Hepatocyte (in vitro differentiated cells): Measurements from ENCODE around the gene HOXB3. TPM values are rescaled to one million over a fixed set of nuclear protein-coding genes. Genes with fewer than 3 reads are reported as not detected.

ENCODE experiments used
- DNase-seq: peaks from one replicate; pipeline ENCODE4 v3.0.0-alpha.2; 2016; ENCODE audit warnings: low spot score
- H2AFZ ChIP-seq: fragments of 200-600 bp; sonication (generic); 2 replicates; pipeline ENCODE4 v1.6.0; 2016; ENCODE audit warnings: antibody characterized with exemption, mild to moderate bottlenecking
- H3K27ac ChIP-seq: fragments of 200-600 bp; sonication (generic); 2 replicates; pipeline ENCODE4 v1.5.1; 2016; ENCODE audit warnings: mild to moderate bottlenecking
- H3K27me3 ChIP-seq: fragments of 200-600 bp; sonication (generic); 2 replicates; pipeline ENCODE4 v1.6.1; 2016
- H3K36me3 ChIP-seq: fragments of 200-600 bp; sonication (generic); replicated peaks from 2 replicates; pipeline ENCODE4 v1.5.1; 2016; ENCODE audit warnings: low read depth; ENCODE audit not compliant: insufficient read depth
- H3K4me1 ChIP-seq: fragments of 200-600 bp; sonication (generic); 2 replicates; pipeline ENCODE4 v1.5.1; 2016; ENCODE audit warnings: mild to moderate bottlenecking, moderate library complexity; ENCODE audit not compliant: insufficient read depth
- H3K4me2 ChIP-seq: fragments of 200-600 bp; sonication (generic); 2 replicates; pipeline ENCODE4 v1.6.0; 2016
- H3K4me3 ChIP-seq: fragments of 200-600 bp; sonication (generic); 2 replicates; pipeline ENCODE4 v1.5.1; 2016; ENCODE audit warnings: mild to moderate bottlenecking
- H3K79me2 ChIP-seq: fragments of 200-600 bp; sonication (generic); 2 replicates; pipeline ENCODE4 v1.6.0; 2017; ENCODE audit warnings: mild to moderate bottlenecking
- H3K9me2 ChIP-seq: fragments of 200-600 bp; sonication (generic); replicated peaks from 2 replicates; pipeline ENCODE4 v1.6.0; 2017; ENCODE audit warnings: mild to moderate bottlenecking; ENCODE audit not compliant: insufficient read depth
- H3K9me3 ChIP-seq: fragments of 200-600 bp; sonication (generic); 2 replicates; pipeline ENCODE4 v1.5.1; 2016; ENCODE audit warnings: low read depth, mild to moderate bottlenecking
- H4K20me1 ChIP-seq: fragments of 200-600 bp; sonication (generic); 2 replicates; pipeline ENCODE4 v1.6.0; 2016; ENCODE audit warnings: mild to moderate bottlenecking; ENCODE audit not compliant: insufficient read depth, poor library complexity, severe bottlenecking
- EZH2 ChIP-seq: fragments of 200-600 bp; sonication (generic); IDR thresholded peaks from 2 replicates; pipeline ENCODE4 v1.6.1; 2016; ENCODE audit warnings: antibody characterized with exemption, mild to moderate bottlenecking, borderline replicate concordance
- EZH2phosphoT487 ChIP-seq: fragments of 200-600 bp; sonication (generic); IDR thresholded peaks from one replicate; pipeline ENCODE4 v1.6.1; 2018; ENCODE audit warnings: antibody characterized with exemption, mild to moderate bottlenecking, low read depth, moderate library complexity; ENCODE audit not compliant: unreplicated experiment, severe bottlenecking
- WGBS: methylation state at CpG from one replicate; pipeline ENCODE4 v1.1.6; 2016; ENCODE audit warnings: low lambda C conversion rate; ENCODE audit errors: missing lambda C conversion rate; 5-methylcytosine and 5-hydroxymethylcytosine counted together
- polyA plus RNA-seq: library from polyadenylated mRNA; unstranded; fragments of >200 nt; fragmentation: Nextera tagmentation; extraction: Ambion mirVana; gene quantifications from 2 replicates; pipeline ENCODE4 v1.2.1, GENCODE V29; 2016
- total RNA-seq: library from RNA; depleted of rRNA; stranded (reverse); fragments of >200 nt; gene quantifications from 2 replicates; pipeline ENCODE4 v1.2.3, GENCODE V29; 2014
- TF ChIP-seq, protein P1 (sequence below): fragments of 200-600 bp; sonication (generic); IDR thresholded peaks from 2 replicates; pipeline ENCODE4 v1.5.1; 2016; ENCODE audit warnings: antibody characterized with exemption, mild to moderate bottlenecking; ENCODE audit not compliant: poor library complexity

HOXB3 gene
- total and polyA plus RNA-seq, 2 experiments from 2014 or later = 1.8 to 5.9 TPM

DNA sequence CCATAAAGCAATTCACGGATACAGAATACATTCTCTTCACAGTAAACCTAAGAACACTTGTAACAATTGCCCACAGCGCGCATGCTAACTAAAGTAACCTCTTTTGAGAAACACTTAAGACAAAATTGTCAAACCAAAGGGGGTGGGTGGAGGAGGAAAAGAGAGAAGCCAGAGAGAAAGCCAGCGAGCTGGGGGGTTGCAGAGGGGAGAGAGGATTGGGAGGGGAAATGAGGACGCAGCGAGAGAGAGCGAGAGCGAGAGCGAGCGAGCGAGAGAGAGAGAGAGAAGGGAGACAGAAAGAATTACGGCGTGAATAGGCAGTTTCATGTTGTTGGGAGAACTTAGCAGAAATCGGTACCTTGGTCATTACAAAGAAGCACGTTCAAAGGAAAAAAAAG is 22.4 kb upstream of the HOXB3 start:
- Histone ChIP-seq H3K79me2 (no peaks in the 10 kb centered on the region), H2AFZ (peak overlapping the region; percentile 9), H3K9me2 (no peaks in the 10 kb centered on the region), H4K20me1 (no peaks in the 10 kb centered on the region), H3K27ac (peak overlapping the region; percentile 77), H3K4me2 (peak overlapping the region; percentile 78), H3K36me3 (no peaks in the 10 kb centered on the region), H3K9me3 (no peaks in the 10 kb centered on the region), H3K4me3 (peak overlapping the region; percentile 1), H3K4me1 (no peaks in the 10 kb centered on the region), H3K27me3 (peaks cover 96% of the 10 kb centered on the region)
- DNase-seq = no peak
- TF ChIP-seq EZH2phosphoT487 (peak; percentile 85), EZH2 (peak; percentile 89)
- TF ChIP-seq, protein P1, sequence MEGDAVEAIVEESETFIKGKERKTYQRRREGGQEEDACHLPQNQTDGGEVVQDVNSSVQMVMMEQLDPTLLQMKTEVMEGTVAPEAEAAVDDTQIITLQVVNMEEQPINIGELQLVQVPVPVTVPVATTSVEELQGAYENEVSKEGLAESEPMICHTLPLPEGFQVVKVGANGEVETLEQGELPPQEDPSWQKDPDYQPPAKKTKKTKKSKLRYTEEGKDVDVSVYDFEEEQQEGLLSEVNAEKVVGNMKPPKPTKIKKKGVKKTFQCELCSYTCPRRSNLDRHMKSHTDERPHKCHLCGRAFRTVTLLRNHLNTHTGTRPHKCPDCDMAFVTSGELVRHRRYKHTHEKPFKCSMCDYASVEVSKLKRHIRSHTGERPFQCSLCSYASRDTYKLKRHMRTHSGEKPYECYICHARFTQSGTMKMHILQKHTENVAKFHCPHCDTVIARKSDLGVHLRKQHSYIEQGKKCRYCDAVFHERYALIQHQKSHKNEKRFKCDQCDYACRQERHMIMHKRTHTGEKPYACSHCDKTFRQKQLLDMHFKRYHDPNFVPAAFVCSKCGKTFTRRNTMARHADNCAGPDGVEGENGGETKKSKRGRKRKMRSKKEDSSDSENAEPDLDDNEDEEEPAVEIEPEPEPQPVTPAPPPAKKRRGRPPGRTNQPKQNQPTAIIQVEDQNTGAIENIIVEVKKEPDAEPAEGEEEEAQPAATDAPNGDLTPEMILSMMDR = no peak
- WGBS = 4% methylated on average over 13 of the region's 15 CpGs

DNA sequence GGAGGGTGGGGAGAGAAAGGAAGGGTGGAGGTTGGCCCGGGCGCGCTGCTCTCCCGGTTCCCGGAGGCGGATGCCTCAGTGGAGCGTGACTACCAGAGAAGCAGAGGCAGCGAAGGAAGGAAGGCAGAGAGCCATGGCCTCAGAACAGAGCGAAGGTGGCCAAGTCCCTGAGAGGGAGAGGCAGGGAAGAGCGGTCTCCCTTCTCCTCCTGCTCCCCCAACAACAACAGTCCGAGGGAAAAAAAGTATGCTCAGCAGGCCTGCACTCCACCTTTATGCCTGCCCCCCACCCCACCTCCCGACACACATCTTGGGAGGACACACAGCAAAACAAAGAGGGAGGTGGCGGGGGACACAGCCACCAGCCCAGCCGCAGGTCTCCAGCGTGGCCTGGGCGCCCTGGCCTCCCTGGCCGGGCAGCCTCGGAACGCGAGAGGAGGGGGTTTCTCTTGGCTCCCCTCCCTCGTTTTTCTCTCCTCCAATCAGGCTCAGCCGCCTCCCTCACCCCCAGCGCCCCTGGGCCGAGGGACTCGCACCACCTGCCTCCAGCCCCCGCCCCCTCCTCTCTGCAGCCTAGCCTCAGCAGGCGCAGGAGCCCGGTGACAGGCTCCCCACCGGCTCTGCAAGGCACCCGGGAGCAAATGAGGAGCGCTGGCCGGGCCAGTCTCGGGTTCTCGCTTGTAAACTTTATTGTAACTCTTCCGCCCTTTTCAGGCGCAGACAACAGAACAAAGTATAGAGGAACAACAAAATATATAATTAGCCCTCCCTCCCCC is 21.8 kb upstream of the HOXB3 start:
- Histone ChIP-seq H3K27me3 (peaks cover 96% of the 10 kb centered on the region), H3K79me2 (no peaks in the 10 kb centered on the region), H3K27ac (peak overlapping the region; percentile 77), H3K4me3 (peak overlapping the region; percentile 1), H3K9me3 (no peaks in the 10 kb centered on the region), H3K36me3 (no peaks in the 10 kb centered on the region), H3K4me2 (peak overlapping the region; percentile 78), H3K9me2 (no peaks in the 10 kb centered on the region), H3K4me1 (no peaks in the 10 kb centered on the region), H4K20me1 (no peaks in the 10 kb centered on the region), H2AFZ (peak overlapping the region; percentile 9)
- no peak for DNase-seq
- peak; percentile 77 for TF ChIP-seq EZH2
- TF ChIP-seq EZH2phosphoT487 = no peak
- TF ChIP-seq, protein P1 = no peak
- WGBS = 7% methylated on average over 25 of the region's 36 CpGs

- Histone ChIP-seq H3K4me3 (peak overlapping the region; percentile 28), H4K20me1 (no peaks in the 10 kb centered on the region), H3K9me3 (no peaks in the 10 kb centered on the region), H3K27ac (peak overlapping the region; percentile 77), H3K79me2 (no peaks in the 10 kb centered on the region), H2AFZ (peak overlapping the region; percentile 80), H3K4me1 (no peaks in the 10 kb centered on the region), H3K9me2 (no peaks in the 10 kb centered on the region), H3K4me2 (peak overlapping the region; percentile 78), H3K36me3 (no peaks in the 10 kb centered on the region), H3K27me3 (peaks cover 96% of the 10 kb centered on the region)
- DNase-seq = no peak
- WGBS = 10% methylated on average over 22 of the region's 22 CpGs
- TF ChIP-seq, protein P1 = no peak
- TF ChIP-seq EZH2 (no peak), EZH2phosphoT487 (no peak)
These were observed 21.2 kb upstream of the HOXB3 start for GRCh38 chr17:48611213-48611612.
